A204.1 (cell line): Measurements from ENCODE around the gene ITK.

Experiments used
- FAIRE-seq: peaks from 2 replicates; lab custom pipeline; 2012; peaks lifted over from hg19 to GRCh38; lab: Jason Lieb, UNC

The ITK gene

DNA sequence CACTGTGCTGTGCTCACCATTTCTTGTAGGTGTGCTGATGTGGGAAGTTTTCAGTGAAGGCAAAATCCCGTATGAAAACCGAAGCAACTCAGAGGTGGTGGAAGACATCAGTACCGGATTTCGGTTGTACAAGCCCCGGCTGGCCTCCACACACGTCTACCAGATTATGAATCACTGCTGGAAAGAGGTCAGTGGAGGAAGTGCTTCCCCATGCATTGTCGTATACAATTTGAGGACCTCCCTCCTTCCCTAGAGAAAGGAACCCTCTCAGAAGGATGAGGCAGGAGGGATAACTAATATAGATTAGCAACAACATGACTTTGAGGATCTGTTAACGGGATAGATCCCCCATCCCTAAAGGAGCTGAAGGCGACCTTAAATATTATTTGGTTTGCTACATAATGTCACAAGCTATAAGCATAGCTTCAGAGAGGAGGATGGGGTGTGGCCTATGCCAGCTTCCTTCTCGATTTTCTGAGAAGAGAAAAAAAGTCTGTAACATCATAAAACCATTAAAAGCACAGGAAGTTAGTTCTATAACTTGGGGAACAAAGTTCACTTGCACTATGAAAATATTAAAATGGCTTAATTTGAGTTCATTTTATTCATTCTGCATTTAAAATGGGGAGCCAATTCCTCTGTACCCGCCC, 68.3 kb downstream of the ITK start:
- FAIRE-seq = no peak

DNA sequence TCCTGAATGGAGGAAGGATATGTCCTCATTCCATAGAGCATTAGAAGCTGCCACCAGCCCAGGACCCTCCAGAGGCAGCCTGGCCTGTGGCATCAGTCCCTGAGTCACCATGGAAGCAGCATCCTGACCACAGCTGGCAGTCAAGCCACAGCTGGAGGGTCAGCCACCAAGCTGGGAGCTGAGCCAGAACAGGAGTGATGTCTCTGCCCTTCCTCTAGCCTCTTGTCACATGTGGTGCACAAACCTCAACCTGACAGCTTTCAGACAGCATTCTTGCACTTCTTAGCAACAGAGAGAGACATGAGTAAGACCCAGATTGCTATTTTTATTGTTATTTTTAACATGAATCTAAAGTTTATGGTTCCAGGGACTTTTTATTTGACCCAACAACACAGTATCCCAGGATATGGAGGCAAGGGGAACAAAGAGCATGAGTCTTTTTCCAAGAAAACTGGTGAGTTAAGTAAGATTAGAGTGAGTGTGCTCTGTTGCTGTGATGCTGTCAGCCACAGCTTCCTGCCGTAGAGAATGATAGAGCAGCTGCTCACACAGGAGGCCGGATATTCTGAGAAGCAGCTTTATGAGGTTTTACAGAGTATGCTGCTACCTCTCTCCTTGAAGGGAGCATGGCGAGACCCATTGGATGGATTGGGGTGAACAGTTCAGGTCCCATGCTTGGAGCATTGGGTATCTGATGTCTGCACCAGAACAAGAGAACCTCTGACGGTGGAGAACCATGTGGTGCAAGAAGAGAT, 72.2 kb downstream of the ITK start:
- no peak for FAIRE-seq

GRCh38 chr5:157253547-157253946, 72.9 kb downstream of the ITK start:
- peak; percentile 76 for FAIRE-seq

GRCh38 chr5:157258450-157258849, 77.8 kb downstream of the ITK start:
- FAIRE-seq = no peak

DNA sequence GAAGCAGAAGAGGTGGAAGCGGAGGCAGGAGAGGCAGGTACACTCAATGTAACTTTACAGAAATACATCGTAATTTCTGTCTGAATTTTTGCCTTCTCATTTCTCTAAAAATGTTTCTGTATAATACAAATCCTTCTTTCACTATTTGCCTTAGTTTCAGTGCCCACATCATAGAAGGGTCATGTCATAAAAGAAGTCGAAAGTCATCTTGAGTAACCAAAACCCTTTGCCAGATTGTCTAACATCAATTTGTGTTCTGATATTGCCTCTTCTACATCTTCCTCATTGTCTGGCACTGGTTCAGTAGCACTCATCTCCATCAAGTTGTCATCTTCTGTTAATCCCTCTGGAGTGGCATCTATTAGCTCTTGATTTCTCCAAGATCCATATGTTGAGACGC, 79.1 kb downstream of the ITK start:
- FAIRE-seq = no peak

DNA sequence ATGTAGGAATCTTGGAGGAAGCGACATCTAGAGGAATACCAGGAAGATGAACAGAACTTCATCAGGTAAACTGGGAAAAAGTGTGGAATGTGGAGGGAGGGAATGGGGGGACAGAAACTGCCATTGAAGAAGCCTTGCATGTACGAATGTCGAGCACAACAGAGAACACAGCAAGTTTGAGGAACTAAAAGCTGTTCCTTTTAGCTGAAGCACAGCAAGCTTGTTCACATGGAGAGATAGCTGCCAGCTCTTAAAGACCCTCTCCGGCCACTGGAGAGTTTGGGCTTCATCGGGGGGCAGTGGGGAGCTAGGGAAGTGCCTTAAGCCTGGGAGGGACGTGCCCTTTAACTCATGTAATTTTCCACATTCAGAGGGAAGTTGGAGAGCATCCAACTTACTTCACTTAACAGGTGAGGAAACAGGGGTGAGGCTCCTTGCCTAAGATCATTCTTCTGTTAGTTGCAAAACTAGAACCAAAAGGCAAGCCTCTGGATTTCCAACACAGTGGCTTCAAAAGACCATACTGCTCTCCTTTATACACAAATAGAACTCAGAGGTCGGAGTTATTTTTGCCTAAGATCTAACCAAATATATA, 83.0 kb downstream of the ITK start:
- no peak for FAIRE-seq

DNA sequence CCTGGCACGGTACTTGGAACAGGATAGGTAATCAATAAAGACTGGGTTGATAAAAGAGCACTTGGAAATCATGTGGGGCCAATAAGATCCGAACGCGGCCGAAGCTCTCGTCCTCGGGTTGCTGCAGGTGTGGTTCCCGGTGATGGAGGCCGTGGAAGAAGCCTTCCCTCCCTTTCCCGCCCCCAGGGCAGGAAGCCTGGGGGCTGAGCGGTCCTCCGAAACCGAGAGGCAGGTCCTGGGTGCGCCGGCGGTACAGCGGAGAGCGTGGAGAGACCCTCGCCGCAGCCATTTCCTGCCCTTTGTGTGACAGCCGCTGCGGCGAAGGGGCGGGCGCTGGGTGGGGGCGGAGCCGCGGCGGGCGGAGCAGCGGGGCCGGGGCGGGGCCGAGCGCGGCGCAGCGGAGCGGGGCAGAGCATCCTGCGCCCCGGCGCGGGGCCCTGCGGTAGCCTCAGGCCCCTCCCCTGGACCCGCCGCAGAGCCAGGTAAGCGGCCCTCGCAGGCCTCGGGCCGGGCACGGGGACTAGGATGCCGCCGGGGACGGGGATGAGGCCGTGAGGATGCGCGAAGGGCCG, 85.2 kb downstream of the ITK start, which contains the start of gene CYFIP2:
CYFIP2 (plus strand) TSS at position 410 of the 572 bp plus-strand sequence. CDS start 19,239 bp downstream, outside the sequence.
- FAIRE-seq = no peak

- no peak for FAIRE-seq
These were observed 85.8 kb downstream of the ITK start for GRCh38 chr5:157266286-157267007.

DNA sequence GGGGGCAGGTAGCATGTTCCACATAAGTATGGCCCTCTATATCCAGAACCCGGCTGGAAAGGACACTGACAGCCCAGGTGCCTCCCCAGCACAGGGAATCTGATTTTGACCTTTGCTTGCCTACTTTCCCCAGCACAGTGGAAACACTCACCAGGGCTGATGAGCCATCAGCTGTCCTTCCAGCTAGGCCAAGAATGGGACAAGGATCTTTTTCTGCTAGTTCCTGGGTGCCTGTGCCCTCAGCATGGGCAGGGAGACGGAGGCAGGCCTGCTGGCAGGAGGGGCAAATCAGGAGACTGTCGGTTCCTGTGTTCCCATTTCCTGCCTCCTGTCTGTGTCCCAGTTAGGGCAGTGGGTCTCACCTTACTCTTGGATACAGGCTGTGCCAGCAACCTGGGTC, 86.4 kb downstream of the ITK start:
- FAIRE-seq = no peak

GRCh38 chr5:157267761-157268480, 87.3 kb downstream of the ITK start:
- no peak for FAIRE-seq

DNA sequence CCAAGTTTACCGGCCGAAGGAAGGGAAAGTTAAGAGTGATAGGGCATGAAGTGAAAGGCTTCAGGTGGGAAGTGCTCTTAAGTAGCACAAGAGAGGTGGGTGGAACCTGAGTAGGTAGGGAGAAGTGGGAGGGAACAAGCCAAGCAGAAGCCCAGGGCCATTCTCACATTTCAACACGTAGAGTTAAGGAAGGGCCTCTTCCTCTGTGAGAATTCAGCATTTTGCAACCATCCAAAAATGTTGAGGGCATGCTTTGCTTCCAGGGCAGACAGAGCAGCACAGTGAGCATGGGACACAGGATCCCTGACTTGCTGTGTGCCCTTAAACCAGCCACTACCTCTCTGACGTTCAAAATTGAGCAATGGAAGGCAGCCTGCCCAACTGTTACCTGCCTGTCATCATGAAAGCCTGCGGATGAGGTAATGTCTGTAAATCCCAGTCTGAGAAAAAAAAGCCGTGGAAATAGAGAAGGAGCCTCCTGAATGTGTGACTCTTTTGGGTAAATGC, 88.6 kb downstream of the ITK start:
- no peak for FAIRE-seq

- no peak for FAIRE-seq
These were observed 89.2 kb downstream of the ITK start for GRCh38 chr5:157269761-157270272.

GRCh38 chr5:157270771-157271170, 90.1 kb downstream of the ITK start:
- FAIRE-seq = no peak

DNA sequence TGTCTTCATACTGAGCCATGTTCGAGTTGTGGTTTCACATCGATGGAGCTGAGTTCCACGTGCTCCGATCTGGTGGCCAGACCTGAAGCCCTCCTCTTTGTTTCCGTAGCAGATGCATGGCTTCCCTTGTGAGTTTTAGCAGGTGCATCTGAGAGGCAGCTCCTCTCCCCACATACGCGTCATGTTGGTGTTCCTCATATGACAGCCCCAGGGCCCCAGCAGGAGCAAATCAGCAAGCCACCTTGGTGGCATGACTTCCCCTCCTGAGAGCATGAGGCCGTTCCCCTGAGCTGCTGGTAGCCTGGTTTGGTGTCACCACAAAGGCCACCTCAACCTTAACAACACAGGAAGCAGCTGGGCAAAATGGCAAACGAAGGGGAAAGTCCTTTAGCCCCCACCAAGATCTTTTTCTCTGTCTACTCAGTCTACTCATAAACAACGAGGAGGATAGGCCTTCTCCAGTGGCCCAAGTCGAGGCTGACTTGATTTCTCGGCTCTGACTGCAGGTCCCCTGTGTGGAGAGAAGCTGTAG, 91.2 kb downstream of the ITK start:
- FAIRE-seq = no peak

DNA sequence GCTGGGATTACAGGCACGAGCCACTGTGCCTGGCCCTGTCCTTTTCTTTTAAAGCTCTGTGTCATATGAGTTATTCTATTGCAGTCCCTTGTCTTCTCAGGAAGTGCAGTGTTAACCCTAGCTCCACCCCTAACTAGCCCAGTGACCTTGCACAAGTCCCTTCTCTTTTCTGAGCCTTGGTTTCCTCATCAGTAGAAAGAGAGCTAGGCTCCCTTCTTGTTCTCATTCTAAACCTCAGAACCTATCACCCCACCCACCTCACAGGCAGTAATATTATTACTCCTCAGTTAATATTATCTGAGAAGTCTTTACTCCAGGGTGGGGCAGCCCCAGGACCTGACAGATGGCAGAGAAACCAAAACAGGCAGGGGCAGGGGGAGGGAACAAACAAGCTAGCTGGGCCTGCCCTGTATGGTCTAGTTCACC, 92.5 kb downstream of the ITK start:
- no peak for FAIRE-seq

GRCh38 chr5:157275403-157275802, 94.8 kb downstream of the ITK start:
- FAIRE-seq = no peak

DNA sequence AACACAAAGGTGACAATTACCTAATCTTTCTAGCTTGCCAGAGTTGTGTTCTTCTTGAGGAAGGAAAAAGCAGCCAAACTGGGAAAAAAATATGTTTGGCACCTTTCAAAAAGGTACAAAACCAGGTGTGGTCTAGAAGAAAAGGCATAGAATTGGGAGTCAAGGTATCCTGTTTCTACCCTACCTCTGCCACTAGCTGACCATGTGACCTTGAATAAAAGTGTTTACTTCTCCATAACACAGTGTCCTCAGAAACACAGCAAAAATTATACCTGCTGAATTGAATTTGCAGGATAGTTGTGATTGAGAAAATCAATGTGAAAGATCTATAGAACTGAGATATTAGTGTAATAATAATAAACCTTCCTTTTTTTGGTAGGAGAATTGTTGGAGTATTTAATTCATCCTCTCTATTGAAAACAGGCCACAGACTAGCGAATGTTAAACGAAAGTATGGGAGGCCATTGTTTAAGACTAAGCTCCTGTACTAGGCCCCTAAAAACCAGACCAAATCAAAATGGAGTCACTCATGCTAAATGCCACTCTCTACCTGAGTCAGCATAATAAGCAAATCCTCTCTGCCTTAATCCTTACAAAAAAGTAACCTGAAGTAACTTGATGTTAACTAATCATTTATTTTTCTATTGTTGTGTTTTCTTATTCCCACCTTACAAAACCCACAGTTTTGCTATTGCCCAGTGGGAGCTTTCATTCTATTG, 97.8 kb downstream of the ITK start:
- no peak for FAIRE-seq

GRCh38 chr5:157279605-157280239, 99.1 kb downstream of the ITK start:
- FAIRE-seq = no peak

DNA sequence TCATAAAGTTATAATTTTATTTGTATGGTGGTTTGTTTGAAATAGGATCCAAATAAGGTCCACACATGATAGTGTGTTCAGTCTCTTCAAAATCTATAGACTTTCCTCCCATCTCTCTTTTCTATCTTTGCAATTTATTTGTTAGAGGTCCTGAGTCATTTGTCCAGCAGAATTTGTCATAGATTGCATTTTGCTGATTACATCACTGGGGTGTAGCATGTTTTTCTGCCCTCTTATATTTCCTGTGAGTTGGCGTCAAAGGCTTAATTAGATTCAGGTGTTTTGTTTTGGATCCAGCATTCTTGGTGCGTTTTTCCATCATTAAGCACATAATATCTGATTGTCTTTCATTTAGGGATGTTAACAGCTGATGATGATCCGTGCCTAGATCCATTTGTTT, 100.3 kb downstream of the ITK start:
- FAIRE-seq = no peak

GRCh38 chr5:157282150-157282549, 101.5 kb downstream of the ITK start:
- no peak for FAIRE-seq
